Lower leg skin (tissue), 3 donors: ENCODE data around the gene PRRT4.

Source experiments
- POLR2A ChIP-seq, 2 donors: fragments of 450-650 bp; IDR thresholded peaks; one replicate each; pipeline ENCODE4 v1.6.1; 2016 to 2017; ENCODE audit warnings: antibody characterized with exemption in 2 of 2, mild to moderate bottlenecking in 1 of 2, moderate library complexity in 1 of 2
- TF ChIP-seq, protein P1 (sequence below), 3 donors: fragments of 450-650 bp; IDR thresholded peaks; one replicate each; pipeline ENCODE4 v1.5.1; 2016; ENCODE audit warnings: antibody characterized with exemption in 3 of 3, mild to moderate bottlenecking in 3 of 3, moderate library complexity in 2 of 3

DNA sequence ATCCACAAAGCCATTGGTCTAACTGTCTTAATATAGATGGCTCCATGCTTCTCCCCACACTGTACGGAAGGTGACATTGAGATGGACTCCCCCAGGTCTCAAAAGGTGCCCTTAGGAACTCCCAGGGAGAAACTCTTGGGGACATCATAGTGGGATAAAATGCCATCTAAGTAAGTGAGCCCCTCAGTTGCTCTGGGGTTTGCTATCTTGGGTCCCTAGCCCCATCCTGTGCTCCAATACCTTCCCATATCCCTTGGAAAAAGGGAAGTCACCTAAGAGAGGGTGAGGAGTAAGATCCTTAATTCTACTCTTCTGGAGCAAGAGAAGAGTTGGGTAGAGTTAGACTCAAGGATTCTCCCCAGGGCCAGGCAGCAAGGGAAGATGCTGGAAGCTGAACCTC, 7.9 kb downstream of the PRRT4 start:
- TF ChIP-seq, protein P1, sequence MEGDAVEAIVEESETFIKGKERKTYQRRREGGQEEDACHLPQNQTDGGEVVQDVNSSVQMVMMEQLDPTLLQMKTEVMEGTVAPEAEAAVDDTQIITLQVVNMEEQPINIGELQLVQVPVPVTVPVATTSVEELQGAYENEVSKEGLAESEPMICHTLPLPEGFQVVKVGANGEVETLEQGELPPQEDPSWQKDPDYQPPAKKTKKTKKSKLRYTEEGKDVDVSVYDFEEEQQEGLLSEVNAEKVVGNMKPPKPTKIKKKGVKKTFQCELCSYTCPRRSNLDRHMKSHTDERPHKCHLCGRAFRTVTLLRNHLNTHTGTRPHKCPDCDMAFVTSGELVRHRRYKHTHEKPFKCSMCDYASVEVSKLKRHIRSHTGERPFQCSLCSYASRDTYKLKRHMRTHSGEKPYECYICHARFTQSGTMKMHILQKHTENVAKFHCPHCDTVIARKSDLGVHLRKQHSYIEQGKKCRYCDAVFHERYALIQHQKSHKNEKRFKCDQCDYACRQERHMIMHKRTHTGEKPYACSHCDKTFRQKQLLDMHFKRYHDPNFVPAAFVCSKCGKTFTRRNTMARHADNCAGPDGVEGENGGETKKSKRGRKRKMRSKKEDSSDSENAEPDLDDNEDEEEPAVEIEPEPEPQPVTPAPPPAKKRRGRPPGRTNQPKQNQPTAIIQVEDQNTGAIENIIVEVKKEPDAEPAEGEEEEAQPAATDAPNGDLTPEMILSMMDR (IDR thresholded peaks at IDR 0.05): no peak
- no peak for TF ChIP-seq POLR2A (IDR thresholded peaks at IDR 0.05)
